GM12892 (cell line): ENCODE data around the gene FGGY.
"Not testable (repeated sequence)": the region's sequence is repeated elsewhere in the genome, so short reads cannot be mapped to it uniquely, and the experiment has no call there.

Source experiments
- POLR2A ChIP-seq: IDR thresholded peaks from 2 replicates; pipeline ENCODE4 v1.6.1; 2011; ENCODE audit warnings: low read depth, low read length, control low read depth
- POLR2AphosphoS5 ChIP-seq: IDR thresholded peaks from 2 replicates; pipeline ENCODE4 v1.6.1; 2011; ENCODE audit warnings: low read depth, low read length, control low read depth
- TAF1 ChIP-seq: IDR thresholded peaks from 2 replicates; pipeline ENCODE4 v1.6.1; 2011; ENCODE audit warnings: low read depth, mild to moderate bottlenecking, control low read depth, low read length, borderline replicate concordance

DNA sequence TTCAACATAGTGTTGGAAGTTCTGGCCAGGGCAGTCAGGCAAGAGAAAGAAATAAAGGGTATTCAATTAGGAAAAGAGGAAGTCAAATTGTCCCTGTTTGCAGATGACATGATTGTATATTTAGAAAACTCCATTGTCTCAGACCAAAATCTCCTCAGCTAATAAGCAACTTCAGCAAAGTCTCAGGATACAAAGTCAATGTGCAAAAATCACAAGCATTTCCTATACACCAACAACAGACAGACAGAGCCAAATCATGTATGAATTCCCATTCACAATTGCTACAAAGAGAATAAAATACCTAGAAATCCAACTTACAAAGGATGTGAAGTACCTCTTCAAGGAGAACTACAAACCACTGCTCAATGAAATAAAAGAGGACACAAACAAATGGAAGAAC, 168.6 kb downstream of the FGGY start:
- not testable (repeated sequence) for TF ChIP-seq POLR2AphosphoS5, POLR2A, TAF1
